DMS53 (cell line): ENCODE measurements around the gene CDH2.

Source experiments
- DNase-seq: peaks from one replicate; lab custom pipeline; 2025; lab: John Stamatoyannopoulos, UW

CDH2 gene

DNA sequence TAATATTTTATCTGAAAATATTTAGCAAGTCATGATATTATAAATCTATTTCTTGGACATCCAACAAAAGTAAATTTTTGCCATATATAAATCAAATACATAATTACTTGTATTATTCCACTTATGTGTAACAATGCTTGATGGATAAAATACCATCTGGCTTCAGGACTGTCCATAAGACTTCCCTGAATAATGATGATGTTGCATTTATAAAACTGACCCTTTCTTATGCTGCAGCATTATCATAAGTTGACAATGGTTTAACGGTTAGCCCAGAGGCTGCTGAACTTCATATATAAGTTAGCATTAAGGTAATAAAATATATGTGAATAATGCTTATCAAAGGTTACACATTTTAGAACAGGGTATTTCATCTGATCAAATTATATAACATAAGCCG lies 95.4 kb downstream of the CDH2 start:
- DNase-seq, result no peak

DNA sequence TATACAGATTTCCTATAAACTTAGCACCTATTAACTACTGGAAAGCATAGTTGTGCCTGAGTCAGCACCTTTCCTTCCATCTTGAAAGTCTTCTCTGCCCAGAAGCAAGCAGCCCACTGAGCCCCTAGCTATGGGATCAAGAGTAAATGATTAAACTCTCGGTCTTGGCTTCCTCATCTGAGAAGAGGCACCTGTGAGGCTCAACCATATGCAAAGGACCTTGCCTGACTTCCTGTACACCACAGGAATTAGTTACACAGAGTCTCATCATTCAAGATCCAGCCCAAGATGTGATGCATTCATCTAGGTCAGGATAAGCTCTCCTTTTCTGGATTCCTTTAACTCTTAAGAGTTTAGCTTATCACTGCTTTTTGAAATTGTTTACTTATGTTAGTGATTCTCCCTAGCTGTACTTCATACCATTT lies 96.0 kb downstream of the CDH2 start:
- peak; percentile 30 for DNase-seq

DNA sequence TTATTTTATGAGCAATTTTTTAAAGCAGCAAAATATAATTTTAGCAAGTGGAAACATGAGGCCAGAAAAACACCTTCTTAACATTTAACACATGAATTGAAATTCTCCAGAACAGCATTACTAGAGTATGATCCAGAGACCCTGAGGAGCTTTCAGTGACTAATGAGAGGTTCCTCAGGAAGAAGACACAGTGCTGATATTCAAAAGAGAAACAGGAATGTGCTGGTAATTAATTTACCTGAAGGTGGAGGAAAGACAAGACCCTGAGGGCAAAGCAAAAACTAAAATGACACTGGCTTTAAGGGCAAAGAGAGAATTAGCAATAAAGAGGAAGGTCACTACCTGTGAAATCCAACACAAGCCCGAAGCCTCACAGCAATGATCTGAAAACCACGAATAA lies 97.0 kb downstream of the CDH2 start:
- no peak for DNase-seq

- no peak for DNase-seq
These were observed 98.1 kb downstream of the CDH2 start for GRCh38 chr18:28078849-28079248.

DNA sequence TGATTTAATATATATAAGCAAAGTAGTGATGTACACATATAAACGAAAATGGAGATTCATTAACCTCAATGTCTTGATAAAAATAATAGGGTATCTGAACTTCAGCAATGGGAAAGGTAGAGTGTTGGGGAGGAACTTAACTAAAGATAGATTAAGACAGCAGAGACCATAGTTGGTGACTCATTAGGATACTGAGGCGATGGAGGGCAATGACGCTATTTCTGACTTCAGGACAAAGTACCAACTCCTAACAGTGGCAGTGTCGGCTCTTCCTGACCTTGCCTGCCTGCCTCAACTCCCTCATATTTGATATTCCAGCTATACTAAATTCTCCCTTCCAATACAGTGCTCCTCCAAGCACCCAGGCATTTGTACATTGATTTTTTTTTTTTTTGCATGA lies 98.6 kb downstream of the CDH2 start:
- DNase-seq, result no peak

GRCh38 chr18:28075501-28075900 lies 101.4 kb downstream of the CDH2 start:
- DNase-seq, result peak; percentile 54

GRCh38 chr18:28074076-28074475 lies 102.9 kb downstream of the CDH2 start:
- no peak for DNase-seq

GRCh38 chr18:28073658-28074057 lies 103.3 kb downstream of the CDH2 start:
- no peak for DNase-seq

DNA sequence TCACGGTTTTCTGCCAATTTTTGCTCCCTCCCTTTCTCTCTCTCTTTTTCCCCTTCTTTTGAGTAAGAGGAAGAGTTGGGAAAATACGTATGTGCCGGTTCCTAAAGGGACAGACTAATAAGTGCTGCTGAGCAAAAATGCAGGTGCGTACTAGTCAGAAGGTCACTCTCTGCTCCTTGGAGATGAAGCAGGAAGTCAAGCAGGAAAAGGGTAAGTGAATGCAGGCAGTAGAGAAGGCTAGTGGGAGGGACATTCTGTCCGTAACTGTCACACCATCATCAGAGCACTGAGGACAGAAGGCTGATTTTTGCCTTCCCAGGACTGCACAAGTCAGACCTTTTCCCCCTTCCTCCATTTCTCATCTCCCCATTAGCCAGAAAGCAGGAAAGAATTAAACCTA lies 105.7 kb downstream of the CDH2 start:
- no peak for DNase-seq

DNA sequence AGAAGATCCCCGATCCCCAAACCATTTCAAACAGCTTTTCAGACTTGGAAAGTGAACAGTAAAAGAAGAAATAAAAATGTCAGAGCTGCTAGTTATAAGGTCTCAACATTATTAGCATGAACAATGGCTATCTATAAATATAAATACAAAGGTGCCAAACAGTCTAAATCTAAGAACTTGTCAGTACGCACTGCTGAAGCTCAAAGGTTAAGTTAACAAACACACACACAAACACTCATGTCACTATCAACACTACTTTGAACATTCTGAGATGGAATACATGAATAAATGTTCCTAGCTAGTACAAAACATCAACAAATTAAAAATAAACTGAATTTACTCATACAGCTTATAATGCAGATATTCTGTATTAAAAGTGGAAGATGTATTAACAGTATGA lies 108.7 kb downstream of the CDH2 start:
- DNase-seq, result no peak

DNA sequence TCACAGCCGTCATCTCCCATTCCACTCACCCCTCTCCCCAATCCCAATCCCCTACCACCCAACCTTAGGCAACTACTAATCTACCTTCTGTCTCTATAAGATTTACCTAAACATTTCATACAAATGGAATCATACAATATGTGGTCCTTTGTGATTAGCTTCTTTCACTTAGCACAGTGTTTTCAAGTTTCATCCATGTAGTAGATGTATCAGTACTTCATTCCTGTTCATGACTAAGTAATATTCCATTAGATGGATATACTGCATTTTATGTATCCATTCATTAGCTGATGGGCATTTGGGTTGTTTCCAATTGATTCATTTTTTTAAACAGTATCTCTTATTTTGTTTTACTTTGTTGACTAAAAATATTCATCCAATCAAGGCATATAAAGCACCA lies 109.6 kb downstream of the CDH2 start:
- no peak for DNase-seq

DNA sequence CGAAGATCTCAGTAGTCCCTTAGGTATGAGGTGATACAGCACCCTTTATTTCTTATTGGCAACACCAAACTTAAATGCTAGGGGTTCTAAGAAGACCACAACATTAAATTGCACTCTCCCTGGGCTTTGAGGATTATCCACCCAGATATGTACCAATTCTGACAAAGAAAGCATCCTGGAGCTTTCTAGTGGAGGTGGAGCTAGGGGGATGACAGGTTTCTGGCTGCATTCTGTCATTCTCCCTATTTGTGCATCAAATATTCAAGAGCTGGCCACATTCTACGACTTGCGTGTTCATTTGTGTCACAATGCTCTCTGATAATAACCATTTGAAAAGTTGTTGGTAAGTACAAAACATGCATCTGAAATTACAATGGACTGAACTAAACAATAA lies 111.1 kb downstream of the CDH2 start:
- DNase-seq, result no peak

- peak; percentile 4 for DNase-seq
These were observed 111.7 kb downstream of the CDH2 start for GRCh38 chr18:28065031-28065792.

DNA sequence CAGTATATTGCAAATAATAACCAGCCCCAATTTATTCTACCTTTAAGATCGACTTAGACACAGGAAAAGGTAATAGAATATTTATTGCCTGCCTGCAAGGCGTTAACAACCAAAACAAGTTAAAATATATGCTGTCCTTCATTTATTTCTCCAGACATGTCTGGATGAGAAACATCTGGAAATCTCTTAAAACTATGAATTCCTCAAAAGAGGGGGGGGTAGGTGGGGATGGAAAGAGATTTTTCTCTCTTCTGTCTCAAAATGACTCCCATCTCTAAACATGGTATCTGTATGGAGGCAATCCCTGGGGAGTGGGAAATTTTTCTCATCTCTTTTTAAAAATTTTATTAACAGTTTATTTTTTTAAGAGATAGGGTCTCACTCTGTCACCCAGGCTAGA lies 113.0 kb downstream of the CDH2 start:
- DNase-seq, result no peak

DNA sequence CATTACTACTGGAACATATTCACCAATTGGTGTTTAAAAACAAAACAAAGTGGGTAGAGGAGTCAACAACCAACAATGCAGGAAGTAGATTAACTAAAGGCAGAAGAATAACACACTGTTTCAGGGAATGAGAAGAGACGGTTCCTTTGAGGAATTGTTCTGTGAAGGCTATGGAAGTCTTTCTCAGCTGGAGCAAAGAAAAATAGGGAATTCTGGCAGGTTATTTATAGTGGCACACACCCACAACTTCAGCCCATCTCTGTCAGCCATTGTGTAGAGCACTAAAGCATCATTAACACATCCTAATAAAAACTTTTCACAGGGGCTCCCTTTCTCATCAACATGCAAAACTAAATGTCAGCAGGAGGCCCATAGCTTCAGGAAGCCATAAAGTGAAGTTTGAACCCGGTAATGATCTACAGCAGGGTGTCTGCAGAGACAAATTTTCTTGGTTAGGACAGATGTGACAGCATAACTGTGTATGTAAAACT lies 113.6 kb downstream of the CDH2 start:
- DNase-seq, result no peak

DNA sequence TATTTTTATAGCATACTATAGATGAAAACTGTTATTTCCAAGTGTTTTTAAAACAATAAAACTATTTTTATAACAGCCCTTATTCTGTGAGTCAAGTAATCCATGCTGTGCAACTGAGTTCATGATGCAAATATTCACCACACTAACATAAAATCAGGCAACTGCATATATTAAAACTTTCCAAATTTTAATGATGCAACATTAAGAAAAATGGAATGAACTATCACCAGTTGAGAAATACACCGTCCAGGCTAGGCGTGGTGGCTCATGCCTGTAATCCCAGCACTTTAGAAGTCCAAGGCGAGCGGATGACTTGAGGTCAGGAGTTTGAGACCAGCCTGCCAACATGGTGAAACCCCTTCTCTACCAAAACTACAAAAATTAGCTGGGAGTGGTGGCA lies 114.5 kb downstream of the CDH2 start:
- DNase-seq, result no peak

DNA sequence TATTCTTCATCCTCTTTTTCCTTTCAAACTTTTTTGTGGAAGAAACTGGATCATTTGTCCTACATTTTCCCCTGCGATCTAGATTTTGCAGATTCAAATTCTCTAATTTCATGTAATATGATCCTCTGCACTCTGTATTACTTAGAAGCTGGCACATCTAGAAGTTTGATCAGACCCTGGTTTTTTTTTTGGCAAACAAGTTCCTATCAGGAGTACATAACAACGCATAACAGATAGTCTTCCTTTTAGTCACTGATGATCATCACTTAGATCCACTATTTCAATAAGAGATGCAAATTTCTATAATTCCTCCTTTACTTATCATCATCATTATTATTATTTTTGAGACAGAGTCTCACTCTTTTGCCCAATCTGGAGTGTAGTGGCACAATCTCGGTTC lies 117.1 kb downstream of the CDH2 start:
- DNase-seq, result no peak

DNA sequence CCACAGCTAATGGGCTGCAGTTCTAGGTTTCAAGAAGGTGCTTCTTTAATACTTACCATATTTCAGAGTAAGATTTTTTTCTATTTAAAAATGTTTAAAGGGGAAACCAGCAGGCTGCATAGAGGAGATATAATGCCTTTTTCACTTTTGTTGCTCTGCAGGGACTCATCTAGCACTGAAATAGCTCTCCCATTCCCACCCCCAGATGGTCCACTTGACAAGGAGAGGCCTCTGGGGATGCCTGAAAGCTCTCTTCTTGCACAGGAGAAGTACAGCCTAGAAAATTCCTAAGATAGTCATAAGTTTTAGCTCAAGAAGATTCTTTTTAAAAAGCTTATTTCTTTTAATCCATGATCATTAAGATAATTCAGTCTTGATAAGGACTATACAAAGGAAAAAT lies 126.4 kb downstream of the CDH2 start:
- DNase-seq, result no peak

GRCh38 chr18:28048612-28049011 lies 128.3 kb downstream of the CDH2 start:
- DNase-seq, result no peak

DNA sequence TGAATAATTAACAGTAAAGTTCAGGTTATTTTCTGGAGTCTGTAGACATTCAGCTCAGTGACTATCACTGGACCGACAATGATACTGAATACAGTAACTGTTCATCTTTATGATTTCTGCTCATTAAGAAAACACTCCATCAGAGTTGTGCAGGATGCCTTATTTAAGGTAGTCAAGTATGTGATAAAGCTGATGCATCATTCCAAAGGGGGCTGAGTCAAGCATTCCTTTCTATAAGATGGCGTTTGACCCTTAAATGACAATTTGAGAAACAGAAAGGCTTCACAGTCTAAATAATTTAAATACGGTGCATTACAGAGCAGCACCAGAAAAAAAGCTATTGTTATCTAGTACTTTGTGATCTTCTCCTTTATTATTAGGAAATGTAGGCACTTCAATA lies 131.1 kb downstream of the CDH2 start:
- no peak for DNase-seq

DNA sequence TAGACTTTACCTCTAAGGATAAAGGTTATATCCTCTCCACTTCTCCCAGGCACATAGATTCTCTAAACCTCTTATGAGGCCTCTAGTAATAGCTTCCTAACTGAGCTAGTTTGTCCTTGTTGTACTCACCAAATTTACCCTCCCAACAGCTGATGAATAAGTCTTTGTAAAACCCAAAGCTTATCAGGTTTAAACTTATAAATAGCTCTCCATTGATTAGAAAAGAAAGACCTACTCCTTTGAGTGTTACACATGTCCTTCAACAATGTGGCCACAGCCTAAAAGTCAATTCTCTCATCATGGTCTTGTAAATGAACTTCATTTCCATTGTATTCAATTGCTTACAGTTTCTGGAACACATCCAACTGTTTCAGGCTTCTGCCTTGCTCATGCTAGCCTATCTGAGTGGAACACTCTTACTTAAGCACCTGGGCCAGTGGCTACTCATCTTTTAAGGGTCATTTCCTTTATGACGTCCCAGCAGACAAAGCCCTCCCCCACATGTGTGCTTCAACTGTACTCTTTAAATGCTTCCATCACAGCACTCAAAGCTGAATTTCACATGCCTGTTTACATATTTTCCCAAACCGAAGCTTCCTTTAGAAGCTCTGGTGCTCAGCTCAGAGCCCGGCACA lies 131.6 kb downstream of the CDH2 start:
- peak; percentile 91 for DNase-seq

DNA sequence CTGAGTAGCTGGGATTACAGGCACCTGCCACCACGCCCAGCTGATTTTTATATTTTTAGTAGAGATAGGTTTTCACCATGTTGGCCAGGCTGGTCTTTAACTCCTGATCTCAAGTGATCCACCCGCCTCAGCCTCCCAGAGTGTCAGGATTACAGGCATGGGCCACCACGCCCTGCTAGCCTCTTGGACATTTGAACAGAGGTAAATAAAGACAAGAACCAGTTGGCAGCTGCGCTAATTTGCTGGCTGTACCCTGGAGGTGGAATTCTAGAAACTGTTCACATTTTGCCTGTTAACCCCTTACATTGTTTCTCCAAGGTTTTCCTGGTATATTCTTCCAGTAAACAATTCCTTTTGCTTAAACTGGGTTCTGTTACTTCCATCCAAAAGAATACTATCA lies 132.9 kb downstream of the CDH2 start:
- DNase-seq, result no peak

GRCh38 chr18:28043631-28044030 lies 133.3 kb downstream of the CDH2 start:
- no peak for DNase-seq

- DNase-seq, result peak; percentile 2
These were observed 135.6 kb downstream of the CDH2 start for GRCh38 chr18:28041366-28041765.
